GM12891 (cell line): ENCODE measurements around the gene DNAH5.

Source experiments
- POLR2A ChIP-seq: IDR thresholded peaks from 2 replicates; pipeline ENCODE4 v1.6.1; 2011; ENCODE audit warnings: low read depth, low read length, control low read depth
- POLR2AphosphoS5 ChIP-seq: IDR thresholded peaks from 2 replicates; pipeline ENCODE4 v1.6.1; 2011; ENCODE audit warnings: low read depth, low read length, control low read depth
- SPI1 ChIP-seq: IDR thresholded peaks from 2 replicates; pipeline ENCODE4 v1.6.1; 2011; ENCODE audit warnings: low read depth, low read length, control low read depth
- TAF1 ChIP-seq: IDR thresholded peaks from 2 replicates; pipeline ENCODE4 v1.6.1; 2011; ENCODE audit warnings: low read depth, low read length, control low read depth

- TF ChIP-seq SPI1 (no peak), POLR2A (no peak), POLR2AphosphoS5 (no peak), TAF1 (no peak)
Measured at GRCh38 chr5:13917061-13917460, 27.4 kb downstream of the DNAH5 start.
